Measurements from ENCODE around the gene C19orf67.

- TF ChIP-seq, protein P1, sequence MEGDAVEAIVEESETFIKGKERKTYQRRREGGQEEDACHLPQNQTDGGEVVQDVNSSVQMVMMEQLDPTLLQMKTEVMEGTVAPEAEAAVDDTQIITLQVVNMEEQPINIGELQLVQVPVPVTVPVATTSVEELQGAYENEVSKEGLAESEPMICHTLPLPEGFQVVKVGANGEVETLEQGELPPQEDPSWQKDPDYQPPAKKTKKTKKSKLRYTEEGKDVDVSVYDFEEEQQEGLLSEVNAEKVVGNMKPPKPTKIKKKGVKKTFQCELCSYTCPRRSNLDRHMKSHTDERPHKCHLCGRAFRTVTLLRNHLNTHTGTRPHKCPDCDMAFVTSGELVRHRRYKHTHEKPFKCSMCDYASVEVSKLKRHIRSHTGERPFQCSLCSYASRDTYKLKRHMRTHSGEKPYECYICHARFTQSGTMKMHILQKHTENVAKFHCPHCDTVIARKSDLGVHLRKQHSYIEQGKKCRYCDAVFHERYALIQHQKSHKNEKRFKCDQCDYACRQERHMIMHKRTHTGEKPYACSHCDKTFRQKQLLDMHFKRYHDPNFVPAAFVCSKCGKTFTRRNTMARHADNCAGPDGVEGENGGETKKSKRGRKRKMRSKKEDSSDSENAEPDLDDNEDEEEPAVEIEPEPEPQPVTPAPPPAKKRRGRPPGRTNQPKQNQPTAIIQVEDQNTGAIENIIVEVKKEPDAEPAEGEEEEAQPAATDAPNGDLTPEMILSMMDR (conservative IDR thresholded peaks at IDR 0.05 in 1 of 2, IDR thresholded peaks at IDR 0.05 in 1 of 2; ENCODE audit: extremely low read depth in 1 of 2, insufficient read depth in 1 of 2, low read depth in 1 of 2, low read length in 2 of 2): no peak
- TF ChIP-seq EZH2 (IDR thresholded peaks at IDR 0.05; ENCODE audit: borderline replicate concordance, low read length): no peak
Measured at GRCh38 chr19:14061751-14062557, 23.6 kb downstream of the C19orf67 start, which contains the start of gene PALM3.
